Muscle of leg (tissue), 11 donors: ENCODE measurements around the gene PTPN2. TPM values are rescaled to one million over a fixed set of nuclear protein-coding genes. Genes with fewer than 3 reads are reported as not detected.
A peak's percentile ranks its signal among the peaks of the same experiment; 100 is the strongest.
"Not testable (repeated sequence)": the region's sequence is repeated elsewhere in the genome, so short reads cannot be mapped to it uniquely, and the experiment has no call there.

Source experiments
- DNase-seq: peaks from one replicate; pipeline ENCODE4 v3.0.0; 2013
- H3K27ac ChIP-seq: one replicate; pipeline ENCODE4 v1.5.1; 2013; ENCODE audit warnings: mild to moderate bottlenecking, low read length, control low read depth
- H3K27me3 ChIP-seq: one replicate; pipeline ENCODE4 v1.6.1; 2013; ENCODE audit warnings: low read length; ENCODE audit not compliant: control insufficient read depth, insufficient read depth
- H3K36me3 ChIP-seq: one replicate; pipeline ENCODE4 v1.6.1; 2013; ENCODE audit warnings: low read length; ENCODE audit not compliant: control insufficient read depth, insufficient read depth
- H3K4me1 ChIP-seq: one replicate; pipeline ENCODE4 v1.6.1; 2013; ENCODE audit warnings: low read length; ENCODE audit not compliant: control insufficient read depth, insufficient read depth
- H3K4me3 ChIP-seq: one replicate; pipeline ENCODE4 v1.5.1; 2013; ENCODE audit warnings: low read length, control low read depth
- H3K9me3 ChIP-seq: replicated peaks from 2 replicates; pipeline ENCODE4 v1.6.1; 2013; ENCODE audit warnings: low read depth, low read length; ENCODE audit not compliant: control insufficient read depth
- WGBS: methylation state at CpG from one replicate; pipeline ENCODE4 v1.1.5; 2013; ENCODE audit warnings: missing lambda C conversion rate; ENCODE audit not compliant: insufficient coverage; 5-methylcytosine and 5-hydroxymethylcytosine counted together
- polyA plus RNA-seq, 8 donors: library from polyadenylated mRNA; unstranded; fragments of 120-200 nt; gene quantifications; one replicate each; pipeline versions ENCODE4 v1.2.1 to v1.2.3, GENCODE V29; 2013; ENCODE audit warnings: inconsistent platforms in 1 of 8, low replicate concordance in 1 of 8; ENCODE audit not compliant: insufficient read length in 8 of 8, insufficient read depth in 1 of 8
- total RNA-seq: library from RNA; stranded (reverse); fragments of 120-200 nt; gene quantifications from one replicate; pipeline ENCODE4 v1.2.4, GENCODE V29; 2013

Gene PTPN2
- total and polyA plus RNA-seq, 9 donors: 22.7 to 34.1 (median 27.7) TPM

- Histone ChIP-seq H3K27ac (no peak overlapping the region), H3K4me1 (peaks cover 8% of the 10 kb centered on the region), H3K4me3 (no peak overlapping the region), H3K9me3 (no peaks in the 10 kb centered on the region), H3K36me3 (no peaks in the 10 kb centered on the region), H3K27me3 (no peaks in the 10 kb centered on the region)
- WGBS: 42% methylated on average over 2 of the region's 7 CpGs
- DNase-seq: no peak
Measured at GRCh38 chr18:12921178-12921577, 37.1 kb upstream of the PTPN2 start.

DNA sequence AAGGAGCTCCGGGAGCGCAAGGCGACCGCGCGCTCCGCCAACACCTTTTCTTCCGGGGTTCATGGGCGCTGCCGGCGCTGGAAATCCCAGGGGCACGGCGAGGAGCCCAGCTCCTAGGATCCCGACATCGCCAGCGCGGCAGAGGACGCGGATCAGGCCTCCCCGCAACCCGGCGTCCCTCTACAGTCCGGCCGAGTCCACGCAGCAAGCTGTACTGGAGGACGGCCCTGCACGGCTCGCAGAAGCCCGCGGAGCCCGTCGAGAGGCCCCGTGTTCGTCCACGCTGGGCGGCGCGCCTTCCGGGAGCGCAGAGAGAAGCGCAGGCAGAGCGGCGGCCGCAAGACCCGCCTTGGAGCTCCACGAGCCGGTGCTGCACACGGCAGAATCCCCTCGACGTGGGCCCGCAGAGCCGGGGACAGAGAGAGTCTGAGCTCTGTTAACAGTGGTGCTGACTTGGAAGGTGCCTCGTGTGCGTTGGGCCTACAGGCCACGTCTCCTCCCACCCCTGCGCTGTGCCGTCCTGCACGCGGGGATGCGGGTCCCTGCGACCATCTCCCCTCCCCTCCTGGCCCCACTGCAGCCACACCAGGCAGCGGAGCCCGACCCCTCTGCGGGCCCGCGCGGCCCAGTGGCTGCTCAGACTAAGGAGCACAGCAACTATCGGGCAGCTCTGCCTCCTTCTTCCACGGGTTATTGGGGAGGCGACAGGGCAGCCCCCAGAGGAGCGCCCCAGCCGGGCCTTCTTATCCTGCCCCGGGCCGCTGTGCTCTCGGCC lies 28.1 kb upstream of the PTPN2 start:
- Histone ChIP-seq H3K4me1 (peaks cover 10% of the 10 kb centered on the region), H3K27ac (no peak overlapping the region), H3K27me3 (peaks cover 19% of the 10 kb centered on the region), H3K4me3 (peak overlapping the region; percentile 34), H3K9me3 (peaks cover 2% of the 10 kb centered on the region), H3K36me3 (no peaks in the 10 kb centered on the region)
- WGBS: 17% methylated on average over 72 of the region's 75 CpGs
- peak; percentile 38 for DNase-seq

DNA sequence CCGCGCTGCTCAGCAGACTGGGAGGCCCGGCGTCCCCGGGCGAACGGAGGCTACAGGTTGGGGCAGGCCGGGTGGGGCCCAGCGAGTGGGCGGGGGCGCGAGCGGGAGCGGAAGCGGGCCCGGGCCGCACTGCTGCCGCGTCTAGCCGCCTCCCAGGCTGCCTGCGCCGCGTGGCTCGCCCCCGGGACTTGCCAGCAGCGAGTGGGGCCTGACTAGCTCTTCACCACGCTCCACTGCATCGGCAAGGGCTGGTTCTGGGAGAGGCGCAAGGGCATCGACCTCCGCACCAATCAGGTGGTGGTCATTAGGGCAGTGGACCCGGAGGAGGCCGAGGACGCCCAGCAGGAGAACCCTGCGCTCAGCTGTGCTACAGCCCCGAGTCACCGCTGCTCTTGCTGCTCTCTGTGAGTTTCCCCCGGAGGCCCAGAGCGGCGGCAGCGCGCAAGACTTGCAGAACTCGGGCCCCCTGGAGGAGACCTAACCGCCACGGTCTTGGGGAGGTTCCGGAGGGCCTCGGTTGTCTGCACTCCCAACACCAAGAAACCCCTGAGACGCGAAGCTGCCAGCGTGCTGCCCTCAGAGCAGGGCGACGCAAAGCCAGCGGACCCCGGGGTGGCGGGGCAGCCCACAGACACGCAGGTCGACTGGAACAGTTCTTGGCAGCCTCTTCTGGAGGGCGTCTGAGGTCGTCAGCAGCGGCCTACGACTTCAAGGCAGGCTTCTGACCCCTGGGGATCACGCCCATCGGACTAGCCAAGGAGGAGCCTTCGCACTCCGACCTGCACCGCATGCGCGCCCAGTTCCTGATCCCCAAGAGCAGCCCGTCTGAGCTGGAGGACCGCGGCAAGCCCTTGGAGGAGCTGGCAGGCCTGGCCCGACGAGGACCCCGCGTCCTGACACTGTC lies 27.2 kb upstream of the PTPN2 start:
- Histone ChIP-seq H3K36me3 (no peaks in the 10 kb centered on the region), H3K4me3 (peak overlapping the region; percentile 34), H3K27ac (no peak overlapping the region), H3K4me1 (peaks cover 10% of the 10 kb centered on the region), H3K9me3 (peaks cover 2% of the 10 kb centered on the region), H3K27me3 (peaks cover 20% of the 10 kb centered on the region)
- WGBS: 5% methylated on average over 70 of the region's 75 CpGs
- DNase-seq: peak; percentile 19

GRCh38 chr18:12908706-12909105 lies 24.7 kb upstream of the PTPN2 start:
- H3K27ac ChIP-seq: no peak overlapping the region
- DNase-seq: no peak
- H3K9me3 ChIP-seq: peaks cover 2% of the 10 kb centered on the region
- peaks cover 10% of the 10 kb centered on the region for H3K4me1 ChIP-seq
- no peak overlapping the region for H3K4me3 ChIP-seq
- WGBS: 14% methylated on average over 1 of the region's 4 CpGs
- H3K36me3 ChIP-seq: no peaks in the 10 kb centered on the region
- peaks cover 20% of the 10 kb centered on the region for H3K27me3 ChIP-seq

DNA sequence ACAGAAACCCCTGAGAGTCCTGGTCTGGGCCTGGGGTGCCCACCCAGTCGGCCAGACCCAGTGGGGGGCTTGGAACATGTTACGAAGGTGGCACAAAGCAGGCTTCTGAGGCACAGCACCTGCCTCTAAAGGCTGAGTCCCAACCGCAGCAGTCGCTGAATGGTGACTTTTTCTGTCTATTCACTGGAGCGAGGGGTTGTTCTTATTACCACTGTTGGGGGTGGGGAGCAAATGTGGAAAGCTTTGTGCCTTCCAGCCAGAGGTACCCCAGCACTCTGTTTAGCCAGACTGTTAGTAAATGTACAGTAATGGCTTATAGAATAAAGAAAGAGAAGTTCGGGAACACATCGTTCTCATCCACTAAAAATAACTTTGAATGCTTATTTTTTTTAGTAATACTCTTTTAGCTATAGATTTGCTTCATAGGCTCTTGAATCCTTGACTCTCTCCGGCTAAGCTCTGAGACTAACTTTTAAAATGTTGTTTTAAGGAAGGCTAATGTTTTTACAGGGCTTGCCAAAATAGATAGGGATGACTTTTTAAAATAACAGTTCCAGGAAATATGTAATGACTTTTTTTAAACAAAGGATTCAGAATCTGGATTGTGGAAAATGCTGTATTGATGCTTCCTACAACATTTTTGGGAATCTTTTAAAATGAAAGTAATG lies 23.4 kb upstream of the PTPN2 start:
- Histone ChIP-seq H3K27me3 (peaks cover 17% of the 10 kb centered on the region), H3K36me3 (no peaks in the 10 kb centered on the region), H3K4me3 (no peak overlapping the region), H3K27ac (peak overlapping the region; percentile 35), H3K4me1 (peaks cover 10% of the 10 kb centered on the region), H3K9me3 (peaks cover under 1% of the 10 kb centered on the region)
- peak; percentile 54 for DNase-seq
- WGBS: 63% methylated on average over 3 of the region's 8 CpGs

- Histone ChIP-seq H3K27me3 (peaks cover 11% of the 10 kb centered on the region), H3K4me1 (peaks cover 8% of the 10 kb centered on the region), H3K27ac (no peak overlapping the region), H3K36me3 (no peaks in the 10 kb centered on the region), H3K9me3 (no peaks in the 10 kb centered on the region), H3K4me3 (no peak overlapping the region)
- no peak for DNase-seq
- 83% methylated on average over 10 of the region's 10 CpGs for WGBS
Measured at GRCh38 chr18:12906773-12907172, 22.7 kb upstream of the PTPN2 start.

GRCh38 chr18:12906119-12906518 lies 22.1 kb upstream of the PTPN2 start:
- no peak for DNase-seq
- Histone ChIP-seq H3K27ac (no peak overlapping the region), H3K27me3 (peaks cover 4% of the 10 kb centered on the region), H3K4me3 (no peak overlapping the region), H3K36me3 (no peaks in the 10 kb centered on the region), H3K9me3 (no peaks in the 10 kb centered on the region), H3K4me1 (peaks cover 1% of the 10 kb centered on the region)
- 69% methylated on average over 4 of the region's 4 CpGs for WGBS

DNA sequence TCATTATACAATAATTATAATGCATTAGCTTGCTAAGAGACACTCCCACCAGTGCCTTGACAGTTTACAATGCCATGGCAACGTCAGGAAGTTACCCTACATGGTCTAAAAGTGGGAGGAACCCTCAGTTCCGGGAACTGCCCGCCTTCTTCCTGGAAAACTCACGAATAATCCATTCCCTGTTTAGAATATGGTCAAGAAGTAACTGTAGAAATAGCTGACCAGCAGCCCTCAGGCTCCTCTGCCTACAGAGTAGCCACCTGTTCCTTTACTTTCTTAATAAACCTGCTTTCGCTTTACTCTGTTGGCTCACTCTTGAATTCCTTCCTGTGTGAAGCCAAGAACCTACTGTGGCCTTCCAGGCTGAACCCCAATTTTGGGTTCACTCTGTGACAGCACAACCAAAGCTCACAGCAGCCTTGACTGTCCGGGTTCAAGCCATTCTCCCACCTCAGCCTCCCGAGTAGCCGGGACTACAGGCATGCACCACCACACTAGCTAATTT lies 20.0 kb upstream of the PTPN2 start:
- no peak overlapping the region for H3K4me3 ChIP-seq
- H3K27me3 ChIP-seq: peaks cover 3% of the 10 kb centered on the region
- no peaks in the 10 kb centered on the region for H3K36me3 ChIP-seq
- no peak overlapping the region for H3K27ac ChIP-seq
- peak; percentile 41 for DNase-seq
- H3K4me1 ChIP-seq: no peaks in the 10 kb centered on the region
- H3K9me3 ChIP-seq: no peaks in the 10 kb centered on the region
- WGBS: 47% methylated on average over 3 of the region's 8 CpGs

GRCh38 chr18:12901208-12901607 lies 17.2 kb upstream of the PTPN2 start:
- H3K27ac ChIP-seq, H3K36me3 ChIP-seq, H3K9me3 ChIP-seq, H3K4me1 ChIP-seq, H3K4me3 ChIP-seq, DNase-seq: not testable (repeated sequence)
- 93% methylated on average over 12 of the region's 12 CpGs for WGBS
- H3K27me3 ChIP-seq: peaks cover 15% of the 10 kb centered on the region
